OCI-LY3 (cell line): ENCODE data around the gene GLB1L3.
A peak's percentile ranks its signal among the peaks of the same experiment; 100 is the strongest.

Experiments
- H2AFZ ChIP-seq: fragments of 200-600, 300-600 bp; shearing (Covaris generic); 2 replicates; pipeline ENCODE4 v1.6.0; 2014; ENCODE audit warnings: antibody characterized with exemption, low read depth, low read length
- H3K27ac ChIP-seq: fragments of 200-600, 300-600 bp; sonication (generic); 2 replicates; pipeline ENCODE4 v1.5.1; 2014; ENCODE audit warnings: mild to moderate bottlenecking, low read length, moderate library complexity, mixed read lengths
- H3K27me3 ChIP-seq: fragments of 200-600, 300-600 bp; sonication (generic); 2 replicates; pipeline ENCODE4 v1.6.1; 2014; ENCODE audit warnings: low read depth, low read length, mixed read lengths
- H3K36me3 ChIP-seq: fragments of 200-600, 300-600 bp; sonication (generic); replicated peaks from 2 replicates; pipeline ENCODE3; 2014; ENCODE audit warnings: low read depth, low read length, mixed read lengths
- H3K4me1 ChIP-seq: fragments of 300-600, 200-600 bp; sonication (generic); 2 replicates; pipeline ENCODE4 v1.6.1; 2014; ENCODE audit warnings: low read length, mixed read lengths
- H3K4me2 ChIP-seq: fragments of 200-600, 300-600 bp; sonication (generic); 2 replicates; pipeline ENCODE4 v1.6.1; 2014; ENCODE audit warnings: low read length, mixed read lengths
- H3K4me3 ChIP-seq: fragments of 300-600, 200-600 bp; sonication (generic); 2 replicates; pipeline ENCODE4 v1.5.1; 2014; ENCODE audit warnings: antibody characterized with exemption, mild to moderate bottlenecking, low read length, moderate library complexity
- H3K79me2 ChIP-seq: fragments of 300-600, 200-600 bp; shearing (Covaris generic); 2 replicates; pipeline ENCODE4 v1.6.1; 2014; ENCODE audit warnings: mild to moderate bottlenecking, low read length, mixed read lengths
- H3K9ac ChIP-seq: fragments of 300-600, 200-600 bp; shearing (Covaris generic); 2 replicates; pipeline ENCODE4 v1.6.0; 2014; ENCODE audit warnings: mild to moderate bottlenecking, low read length, moderate library complexity
- H3K9me3 ChIP-seq: fragments of 200-600, 300-600 bp; shearing (Covaris generic); 2 replicates; pipeline ENCODE4 v1.6.1; 2014; ENCODE audit warnings: low read length, mixed read lengths; ENCODE audit not compliant: insufficient read depth
- H4K20me1 ChIP-seq: fragments of 200-600, 300-600 bp; sonication (generic); 2 replicates; pipeline ENCODE4 v1.6.1; 2016; ENCODE audit warnings: low read length, mixed read lengths; ENCODE audit not compliant: insufficient read depth
- EZH2phosphoT487 ChIP-seq: fragments of 200-600 bp; shearing (Covaris generic); IDR thresholded peaks from 2 replicates; pipeline ENCODE4 v1.6.1; 2018; ENCODE audit warnings: antibody characterized with exemption, mixed run types, low read depth
- TF ChIP-seq, protein P1 (sequence below): fragments of 200-600, 300-600 bp; sonication (generic); IDR thresholded peaks from 2 replicates; pipeline ENCODE4 v1.5.1; 2014; ENCODE audit warnings: antibody characterized with exemption, low read length, low read depth

GLB1L3 gene

DNA sequence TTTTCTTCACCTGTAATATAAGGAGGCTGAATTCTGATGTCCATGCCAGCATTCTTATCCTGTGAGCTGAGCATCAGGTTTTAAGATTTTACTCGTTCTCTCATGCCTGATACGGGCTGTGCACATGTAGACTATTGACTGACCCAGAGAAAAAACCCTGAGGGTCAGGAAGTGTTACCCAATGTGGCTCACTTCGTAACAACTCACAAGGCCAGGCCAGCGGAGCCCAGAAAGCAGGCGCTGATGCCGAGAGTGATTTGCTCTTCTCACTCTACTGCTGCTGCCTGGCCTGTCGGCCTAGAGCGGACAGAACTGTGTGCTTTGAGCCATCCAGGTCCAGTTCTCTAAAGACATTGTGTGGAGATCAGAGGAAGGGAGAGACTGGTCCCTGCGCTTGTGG lies 33.8 kb upstream of the GLB1L3 start:
- Histone ChIP-seq H3K9ac (no peak overlapping the region), H3K36me3 (peaks cover 20% of the 10 kb centered on the region)

GRCh38 chr11:134243913-134244312 lies 32.3 kb upstream of the GLB1L3 start:
- H3K79me2 ChIP-seq = no peaks in the 10 kb centered on the region
- peaks cover 30% of the 10 kb centered on the region for H3K36me3 ChIP-seq
- H3K4me2 ChIP-seq = no peak overlapping the region
- TF ChIP-seq, protein P1, sequence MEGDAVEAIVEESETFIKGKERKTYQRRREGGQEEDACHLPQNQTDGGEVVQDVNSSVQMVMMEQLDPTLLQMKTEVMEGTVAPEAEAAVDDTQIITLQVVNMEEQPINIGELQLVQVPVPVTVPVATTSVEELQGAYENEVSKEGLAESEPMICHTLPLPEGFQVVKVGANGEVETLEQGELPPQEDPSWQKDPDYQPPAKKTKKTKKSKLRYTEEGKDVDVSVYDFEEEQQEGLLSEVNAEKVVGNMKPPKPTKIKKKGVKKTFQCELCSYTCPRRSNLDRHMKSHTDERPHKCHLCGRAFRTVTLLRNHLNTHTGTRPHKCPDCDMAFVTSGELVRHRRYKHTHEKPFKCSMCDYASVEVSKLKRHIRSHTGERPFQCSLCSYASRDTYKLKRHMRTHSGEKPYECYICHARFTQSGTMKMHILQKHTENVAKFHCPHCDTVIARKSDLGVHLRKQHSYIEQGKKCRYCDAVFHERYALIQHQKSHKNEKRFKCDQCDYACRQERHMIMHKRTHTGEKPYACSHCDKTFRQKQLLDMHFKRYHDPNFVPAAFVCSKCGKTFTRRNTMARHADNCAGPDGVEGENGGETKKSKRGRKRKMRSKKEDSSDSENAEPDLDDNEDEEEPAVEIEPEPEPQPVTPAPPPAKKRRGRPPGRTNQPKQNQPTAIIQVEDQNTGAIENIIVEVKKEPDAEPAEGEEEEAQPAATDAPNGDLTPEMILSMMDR = no peak
- TF ChIP-seq EZH2phosphoT487 = no peak
- H3K4me3 ChIP-seq = no peak overlapping the region
- H3K4me1 ChIP-seq = no peaks in the 10 kb centered on the region
- H3K9ac ChIP-seq = no peak overlapping the region
- no peaks in the 10 kb centered on the region for H3K27me3 ChIP-seq
- no peak overlapping the region for H3K27ac ChIP-seq
- H2AFZ ChIP-seq = no peak overlapping the region
- H4K20me1 ChIP-seq = no peaks in the 10 kb centered on the region
- no peaks in the 10 kb centered on the region for H3K9me3 ChIP-seq

More for the DNA sequence above, 33.8 kb upstream of the GLB1L3 start:
- Histone ChIP-seq H2AFZ (no peak overlapping the region), H3K4me1 (no peaks in the 10 kb centered on the region), H3K4me3 (no peak overlapping the region), H3K4me2 (no peak overlapping the region), H3K79me2 (no peaks in the 10 kb centered on the region), H4K20me1 (0 out of 2 replicates have a peak, but pooled peaks cover 5% of the 10 kb centered on the region), H3K27me3 (no peaks in the 10 kb centered on the region), H3K27ac (no peak overlapping the region), H3K9me3 (no peaks in the 10 kb centered on the region)
- TF ChIP-seq EZH2phosphoT487 = no peak
- TF ChIP-seq, protein P1 = no peak

GRCh38 chr11:134244593-134244992 lies 31.6 kb upstream of the GLB1L3 start:
- no peak overlapping the region for H3K4me3 ChIP-seq
- H3K27ac ChIP-seq = no peak overlapping the region
- H3K9me3 ChIP-seq = no peaks in the 10 kb centered on the region
- H3K36me3 ChIP-seq = peaks cover 26% of the 10 kb centered on the region
- TF ChIP-seq EZH2phosphoT487 = no peak
- TF ChIP-seq, protein P1 = peak; percentile 29
- H3K27me3 ChIP-seq = no peaks in the 10 kb centered on the region
- no peak overlapping the region for H3K9ac ChIP-seq
- no peaks in the 10 kb centered on the region for H4K20me1 ChIP-seq
- no peaks in the 10 kb centered on the region for H3K79me2 ChIP-seq
- H2AFZ ChIP-seq = no peak overlapping the region
- no peaks in the 10 kb centered on the region for H3K4me1 ChIP-seq
- H3K4me2 ChIP-seq = no peak overlapping the region

DNA sequence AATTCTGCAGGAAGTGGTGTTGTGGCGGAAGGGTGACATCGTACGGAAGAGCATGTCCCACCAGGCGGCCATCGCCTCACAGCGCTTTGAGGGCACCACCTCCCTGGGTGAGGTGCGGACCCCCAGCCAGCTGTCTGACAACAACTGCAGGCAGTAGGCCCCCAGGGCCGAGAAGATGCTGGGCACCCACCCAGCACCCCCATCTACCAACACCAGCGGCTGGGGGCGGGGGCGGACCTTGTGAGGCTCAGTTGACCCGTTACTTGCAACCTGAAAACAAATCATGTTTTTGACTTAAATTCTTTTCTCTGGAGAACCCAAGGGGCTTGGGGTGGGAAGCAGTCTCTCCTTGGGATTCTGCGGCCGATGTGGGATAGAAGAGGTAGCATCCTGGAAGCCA lies 30.7 kb upstream of the GLB1L3 start:
- Histone ChIP-seq H3K4me1 (no peaks in the 10 kb centered on the region), H3K36me3 (peaks cover 32% of the 10 kb centered on the region), H3K27ac (no peak overlapping the region)

More for the DNA sequence above, 30.7 kb upstream of the GLB1L3 start:
- H3K9ac ChIP-seq = no peak overlapping the region
- H3K4me3 ChIP-seq = no peak overlapping the region
- H2AFZ ChIP-seq = no peak overlapping the region
- no peaks in the 10 kb centered on the region for H3K9me3 ChIP-seq
- no peaks in the 10 kb centered on the region for H3K27me3 ChIP-seq
- no peak overlapping the region for H3K4me2 ChIP-seq
- H3K79me2 ChIP-seq = no peaks in the 10 kb centered on the region
- no peaks in the 10 kb centered on the region for H4K20me1 ChIP-seq
- no peak for TF ChIP-seq EZH2phosphoT487
- TF ChIP-seq, protein P1 = no peak
